ENCODE results near the gene SAE1.

The SAE1 gene

GRCh38 chr19:47161876-47162489 lies 31.3 kb downstream of the SAE1 start:
- no peak for DNase-seq (ENCODE audit: low read depth)

GRCh38 chr19:47168065-47168464 lies 37.4 kb downstream of the SAE1 start:
- no peak for DNase-seq (ENCODE audit: low read depth)

- no peak for DNase-seq (ENCODE audit: low read depth)
Observed at GRCh38 chr19:47172666-47173455, 42.2 kb downstream of the SAE1 start.

GRCh38 chr19:47176071-47176626 lies 45.5 kb downstream of the SAE1 start:
- DNase-seq (ENCODE audit: low read depth), result no peak

GRCh38 chr19:47176627-47177090 lies 46.0 kb downstream of the SAE1 start:
- DNase-seq (ENCODE audit: low read depth), result no peak

- DNase-seq (ENCODE audit: low read depth), result no peak
Observed at GRCh38 chr19:47179653-47180310, 49.1 kb downstream of the SAE1 start.

GRCh38 chr19:47183601-47184000 lies 53.0 kb downstream of the SAE1 start:
- no peak for DNase-seq (ENCODE audit: low read depth)

- peak; percentile 59 for DNase-seq (ENCODE audit: low read depth)
Observed at GRCh38 chr19:47186446-47187334, 56.1 kb downstream of the SAE1 start.

- DNase-seq (ENCODE audit: low read depth), result no peak
Observed at GRCh38 chr19:47187335-47187655, 56.7 kb downstream of the SAE1 start.

- no peak for DNase-seq (ENCODE audit: low read depth)
Observed at GRCh38 chr19:47187797-47188196, 57.2 kb downstream of the SAE1 start.

GRCh38 chr19:47188507-47189033 lies 57.9 kb downstream of the SAE1 start:
- no peak for DNase-seq (ENCODE audit: low read depth)

- peak; percentile 39 for DNase-seq (ENCODE audit: low read depth)
Observed at GRCh38 chr19:47190167-47190727, 59.6 kb downstream of the SAE1 start.

- DNase-seq (ENCODE audit: low read depth), result no peak
Observed at GRCh38 chr19:47195434-47195833, 64.8 kb downstream of the SAE1 start.

GRCh38 chr19:47197141-47197540 lies 66.5 kb downstream of the SAE1 start:
- no peak for DNase-seq (ENCODE audit: low read depth)

- no peak for DNase-seq (ENCODE audit: low read depth)
Observed at GRCh38 chr19:47200530-47200929, 69.9 kb downstream of the SAE1 start.

GRCh38 chr19:47203254-47203653 lies 72.6 kb downstream of the SAE1 start:
- no peak for DNase-seq (ENCODE audit: low read depth)

GRCh38 chr19:47209319-47210179 lies 78.9 kb downstream of the SAE1 start:
- DNase-seq (ENCODE audit: low read depth), result no peak

- DNase-seq (ENCODE audit: low read depth), result no peak
Observed at GRCh38 chr19:47210180-47210490, 79.5 kb downstream of the SAE1 start.

GRCh38 chr19:47210689-47211316 lies 80.2 kb downstream of the SAE1 start:
- peak; percentile 58 for DNase-seq (ENCODE audit: low read depth)

GRCh38 chr19:47215581-47215980 lies 84.9 kb downstream of the SAE1 start:
- DNase-seq (ENCODE audit: low read depth), result no peak
